GM18498 (cell line): ENCODE measurements around the gene SERPINB4.

ENCODE experiments used
- ATAC-seq: cut with Tn5 transposase; IDR thresholded peaks from one replicate; pipeline ENCODE4 v1.9.1; 2021; ENCODE audit warnings: mild to moderate bottlenecking, moderate library complexity; ENCODE audit not compliant: unreplicated experiment

The SERPINB4 gene

GRCh38 chr18:63637703-63638102 lies 6.4 kb downstream of the SERPINB4 start:
- ATAC-seq, result no peak

- no peak for ATAC-seq
Measured at GRCh38 chr18:63627819-63628218, 16.2 kb downstream of the SERPINB4 start.

GRCh38 chr18:63626431-63626830 lies 17.6 kb downstream of the SERPINB4 start:
- no peak for ATAC-seq

- no peak for ATAC-seq
Measured at GRCh38 chr18:63624863-63625262, 19.2 kb downstream of the SERPINB4 start.

- ATAC-seq, result no peak
Measured at GRCh38 chr18:63619661-63620060, 24.4 kb downstream of the SERPINB4 start.

GRCh38 chr18:63617915-63618234 lies 26.2 kb downstream of the SERPINB4 start:
- ATAC-seq, result peak; percentile 15

GRCh38 chr18:63617049-63617914 lies 26.8 kb downstream of the SERPINB4 start:
- ATAC-seq, result peak; percentile 90

GRCh38 chr18:63613420-63613819 lies 30.6 kb downstream of the SERPINB4 start:
- ATAC-seq, result no peak

- ATAC-seq, result no peak
Measured at GRCh38 chr18:63606526-63606925, 37.5 kb downstream of the SERPINB4 start.

- no peak for ATAC-seq
Measured at GRCh38 chr18:63604791-63605567, 39.1 kb downstream of the SERPINB4 start.

GRCh38 chr18:63603772-63604171 lies 40.3 kb downstream of the SERPINB4 start:
- peak; percentile 97 for ATAC-seq

GRCh38 chr18:63603355-63603754 lies 40.7 kb downstream of the SERPINB4 start:
- ATAC-seq, result no peak

GRCh38 chr18:63596964-63597363 lies 47.1 kb downstream of the SERPINB4 start:
- no peak for ATAC-seq

- ATAC-seq, result no peak
Measured at GRCh38 chr18:63592471-63592870, 51.6 kb downstream of the SERPINB4 start.

GRCh38 chr18:63591725-63592124 lies 52.3 kb downstream of the SERPINB4 start:
- ATAC-seq, result no peak

GRCh38 chr18:63590966-63591695 lies 52.9 kb downstream of the SERPINB4 start:
- ATAC-seq, result no peak

GRCh38 chr18:63590373-63590772 lies 53.7 kb downstream of the SERPINB4 start:
- no peak for ATAC-seq

GRCh38 chr18:63588909-63589308 lies 55.1 kb downstream of the SERPINB4 start:
- no peak for ATAC-seq
